Measurements from ENCODE around the gene CRYBG3.

CRYBG3 gene

GRCh38 chr3:97979610-97980009 is 157.8 kb downstream of the CRYBG3 start:
- DNase-seq = no peak

DNA sequence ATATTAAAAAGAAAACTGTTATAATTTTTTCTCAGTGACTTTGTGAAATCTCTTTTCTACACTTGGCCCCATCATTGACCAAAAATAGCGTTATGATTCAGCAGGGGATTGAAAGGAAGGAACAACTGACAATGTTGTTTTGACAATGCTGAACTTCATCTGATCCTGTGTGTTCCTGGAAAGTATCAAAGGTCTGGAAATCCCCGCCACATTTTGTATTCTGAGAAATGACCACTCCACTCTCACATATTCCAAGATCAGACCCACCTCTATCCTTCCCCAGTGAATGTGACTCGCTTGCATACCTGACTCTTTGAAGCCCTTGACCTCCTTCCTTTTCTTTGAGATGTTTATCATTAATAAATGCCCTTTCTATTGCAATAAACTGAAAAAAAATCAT is 160.1 kb downstream of the CRYBG3 start:
- no peak for DNase-seq

GRCh38 chr3:97983933-97984491 is 162.2 kb downstream of the CRYBG3 start:
- DNase-seq = no peak

- DNase-seq = no peak
Observed at GRCh38 chr3:97987306-97987705, 165.5 kb downstream of the CRYBG3 start.

DNA sequence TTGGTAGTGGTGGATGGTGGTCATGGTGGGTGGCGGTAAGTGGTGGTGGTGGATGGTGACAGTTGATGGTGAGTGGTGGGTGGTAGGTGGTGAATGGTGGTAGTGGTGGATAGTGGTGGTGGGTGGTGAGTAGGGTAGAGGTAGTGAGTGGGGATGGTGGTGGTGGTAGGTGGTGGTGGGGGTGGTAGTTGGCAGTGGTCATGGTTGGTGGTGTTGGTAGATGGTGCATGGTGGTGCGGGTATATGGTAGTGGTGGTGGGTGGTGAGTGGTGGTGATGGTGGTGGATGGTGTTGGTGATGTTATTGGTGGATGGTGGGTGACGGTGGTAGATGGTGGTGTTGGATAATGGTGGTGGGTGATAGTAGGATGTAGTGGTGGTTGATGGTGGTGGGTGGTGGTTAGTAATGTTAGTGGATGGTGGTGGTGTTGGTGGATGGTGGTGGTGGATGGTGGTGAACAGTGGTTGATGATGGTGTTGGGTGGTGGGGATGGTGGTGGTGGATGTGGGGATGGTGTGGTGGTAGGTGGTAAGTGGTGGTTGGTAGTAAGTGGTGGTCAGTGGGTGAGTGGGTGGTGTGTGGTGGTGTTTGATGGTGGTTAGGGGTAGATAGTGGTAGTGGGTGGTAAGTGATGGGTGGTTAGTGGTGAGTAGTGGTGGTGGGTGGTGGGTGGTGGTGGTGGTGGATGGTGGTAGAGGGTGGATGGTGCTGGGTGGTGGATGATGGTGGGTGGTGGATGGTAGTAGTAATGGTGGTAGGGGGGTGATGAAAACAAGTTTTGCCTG is 167.2 kb downstream of the CRYBG3 start:
- no peak for DNase-seq

GRCh38 chr3:97990624-97991292 is 168.9 kb downstream of the CRYBG3 start:
- peak in 1 of 2 donors; percentile 10 for DNase-seq

- peak in 1 of 2 donors; percentile 30 for DNase-seq
Observed at GRCh38 chr3:97991293-97991682, 169.5 kb downstream of the CRYBG3 start.

- DNase-seq = no peak
Observed at GRCh38 chr3:97992547-97993173, 170.8 kb downstream of the CRYBG3 start.

- DNase-seq = no peak
Observed at GRCh38 chr3:97993526-97993925, 171.7 kb downstream of the CRYBG3 start.

GRCh38 chr3:97994328-97994945 is 172.6 kb downstream of the CRYBG3 start:
- no peak for DNase-seq
